Testis (tissue), 2 donors: ENCODE results near the gene EMILIN2.

Source experiments
- CTCF ChIP-seq, 3 experiments: fragments of 450-650 bp in 2 of 3; fragments of 200-600 bp in 1 of 3; sonication (generic) in 1 of 3; IDR thresholded peaks; one replicate each; pipeline ENCODE4 v1.5.1; 2016 to 2019; ENCODE audit warnings: antibody characterized with exemption in 3 of 3, mild to moderate bottlenecking in 2 of 3, moderate library complexity in 1 of 3
- POLR2A ChIP-seq: fragments of 450-650 bp; IDR thresholded peaks from one replicate; pipeline ENCODE4 v1.6.1; 2017; ENCODE audit warnings: antibody characterized with exemption, mild to moderate bottlenecking, moderate library complexity

- TF ChIP-seq CTCF (IDR thresholded peaks at IDR 0.05): no peak
- TF ChIP-seq POLR2A: no peak
Observed at GRCh38 chr18:2854875-2855274, 8.1 kb downstream of the EMILIN2 start.
